GM12878 (cell line): ENCODE results near the gene AFTPH. TPM values are rescaled to one million over a fixed set of nuclear protein-coding genes. Genes with fewer than 3 reads are reported as not detected.

Source experiments
- ATAC-seq: fragments of 200-7000 bp; cut with Tn5 transposase; 3 replicates; pipeline ENCODE4 v1.9.1; 2020; ENCODE audit warnings: mild to moderate bottlenecking, moderate library complexity
- BruUV-seq: library from RNA; stranded (reverse); fragments of 400-500 nt; replicated peaks from 2 replicates; lab custom pipeline; 2021; lab: Mats Ljungman, UMichigan
- CTCF ChIA-PET: fragments of 300-600 bp; sonication (Branson Sonifier 250); formaldehyde crosslinking; extraction: SDS; loops from one replicate; lab custom pipeline; 2021; ENCODE audit warnings: inconsistent platforms; lab: Yijun Ruan, JAX
- POLR2A ChIA-PET: fragments of 350-600 bp; formaldehyde crosslinking; extraction: SDS; loops from one replicate; lab custom pipeline; 2021; ENCODE audit warnings: inconsistent platforms; lab: Charles Lee
- RAD21 ChIA-PET: fragments of 300-600 bp; sonication (Branson Sonifier 250); formaldehyde crosslinking; loops from one replicate; lab custom pipeline; 2023; ENCODE audit warnings: antibody characterized with exemption; ENCODE audit not compliant: unreplicated experiment; lab: Charles Lee
- SMC1A ChIA-PET: fragments of 300-600 bp; sonication (Branson Sonifier 250); formaldehyde crosslinking; loops from one replicate; lab custom pipeline; 2023; ENCODE audit not compliant: unreplicated experiment, uncharacterized antibody; lab: Charles Lee
- DNase-seq: peaks from one replicate; pipeline ENCODE4 v3.0.0-alpha.2; 2011; ENCODE audit warnings: low read depth, low spot score
- FAIRE-seq: peaks from 3 replicates; lab custom pipeline; 2011; peaks lifted over from hg19 to GRCh38; lab: Jason Lieb, UNC
- H2AFZ ChIP-seq: 2 replicates; pipeline ENCODE4 v1.6.0; 2011; ENCODE audit warnings: low read depth, low read length, control low read depth; ENCODE audit not compliant: control insufficient read depth
- H3K27ac ChIP-seq: 2 replicates; pipeline ENCODE4 v1.5.1; 2011; ENCODE audit warnings: control low read depth; ENCODE audit not compliant: control insufficient read depth, insufficient read depth
- H3K27me3 ChIP-seq, 2 experiments: replicated peaks in 1 of 2; 2 replicates each; pipeline versions ENCODE4 v1.6.0 to v1.6.1; 2011; ENCODE audit warnings: low read length in 1 of 2; ENCODE audit not compliant: control insufficient read depth in 2 of 2, insufficient read depth in 2 of 2
- H3K36me3 ChIP-seq, 2 experiments: 2 replicates each; pipeline ENCODE4 v1.5.1; 2011; ENCODE audit warnings: low read length in 1 of 2; ENCODE audit not compliant: control insufficient read depth in 2 of 2, insufficient read depth in 2 of 2
- H3K4me1 ChIP-seq: 2 replicates; pipeline ENCODE4 v1.6.1; 2011; ENCODE audit warnings: mild to moderate bottlenecking, low read length, moderate library complexity, mixed read lengths; ENCODE audit not compliant: control insufficient read depth, insufficient read depth
- H3K4me2 ChIP-seq: 2 replicates; pipeline ENCODE4 v1.6.0; 2011; ENCODE audit warnings: control low read depth; ENCODE audit not compliant: control insufficient read depth, insufficient read depth
- H3K4me3 ChIP-seq: fragments of 200-600 bp; sonication (generic); 2 replicates; pipeline ENCODE4 v1.5.1; 2016
- H3K79me2 ChIP-seq: 2 replicates; pipeline ENCODE4 v1.6.0; 2011; ENCODE audit warnings: low read length; ENCODE audit not compliant: control insufficient read depth, insufficient read depth
- H3K9ac ChIP-seq: 2 replicates; pipeline ENCODE4 v1.8.0; 2011; ENCODE audit warnings: low read length, control low read depth, mixed read lengths; ENCODE audit not compliant: control insufficient read depth, insufficient read depth
- H3K9me3 ChIP-seq: replicated peaks from 3 replicates; pipeline ENCODE4 v1.5.1; 2011; ENCODE audit warnings: mild to moderate bottlenecking, low read length; ENCODE audit not compliant: control insufficient read depth, insufficient read depth
- H4K20me1 ChIP-seq: 2 replicates; pipeline ENCODE4 v1.6.0; 2011; ENCODE audit not compliant: control insufficient read depth, insufficient read depth
- DPF2 ChIP-seq: fragments of 450-650 bp; IDR thresholded peaks from 2 replicates; pipeline ENCODE4 v1.6.1; 2017; ENCODE audit warnings: mild to moderate bottlenecking
- ETV6 ChIP-seq, 2 experiments: fragments of 450-650 bp in 1 of 2; IDR thresholded peaks in 1 of 2; conservative IDR thresholded peaks in 1 of 2; 2 replicates each; pipeline ENCODE4 v1.6.1; 2014; ENCODE audit warnings: antibody characterized with exemption in 1 of 2, borderline replicate concordance in 1 of 2, low read depth in 1 of 2, mild to moderate bottlenecking in 1 of 2, moderate library complexity in 1 of 2
- HDAC6 ChIP-seq: fragments of 200-600 bp; sonication (generic); IDR thresholded peaks from one replicate; pipeline ENCODE4 v1.8.0; 2017; ENCODE audit warnings: antibody characterized with exemption; ENCODE audit not compliant: unreplicated experiment
- HDGF ChIP-seq: fragments of 450-650 bp; IDR thresholded peaks from 2 replicates; pipeline ENCODE4 v1.6.1; 2016; ENCODE audit warnings: antibody characterized with exemption
- YBX1 ChIP-seq: fragments of 450-650 bp; IDR thresholded peaks from 2 replicates; pipeline ENCODE4 v1.6.1; 2016; ENCODE audit warnings: antibody characterized with exemption
- ZNF207 ChIP-seq: fragments of 450-650 bp; IDR thresholded peaks from 2 replicates; pipeline ENCODE4 v1.6.1; 2014; ENCODE audit warnings: antibody characterized with exemption, mild to moderate bottlenecking, borderline replicate concordance
- WGBS: methylation state at CpG from one replicate; pipeline ENCODE4 v1.1.6; 2016; ENCODE audit warnings: low lambda C conversion rate; ENCODE audit not compliant: insufficient replicate concordance, insufficient coverage; ENCODE audit errors: missing lambda C conversion rate; 5-methylcytosine and 5-hydroxymethylcytosine counted together
- in situ Hi-C: fragments of 300-500 bp; cut with MboI; formaldehyde crosslinking; loops from 9 replicates; pipeline ENCODE4 v1.14.3; 2018; ENCODE audit warnings: mixed read lengths
- intact Hi-C: fragments of 100-400 bp; cut with micrococcal nuclease; formaldehyde crosslinking; loops from one replicate; pipeline ENCODE4 v1.14.2; 2022; ENCODE audit not compliant: unreplicated experiment
- polyA plus RNA-seq, 11 experiments: library from polyadenylated mRNA; depleted of rRNA in 4 of 11; unstranded in 6 of 11; stranded (reverse) in 5 of 11; fragments of >200 nt; fragmentation: Nextera tagmentation in 4 of 11; fragmentation: Illumina TruSeq in 1 of 11; extraction: Ambion mirVana in 4 of 11; extraction: Trizol in 1 of 11; gene quantifications; 1 replicate in 1 of 11; 2 replicates in 10 of 11; pipeline versions ENCODE4 v1.2.1 to v1.2.3, GENCODE V29; 2011 to 2016; ENCODE audit warnings: inconsistent platforms in 2 of 11, missing spikeins in 2 of 11, low read depth in 1 of 11
- total RNA-seq, 4 experiments: library from RNA; depleted of rRNA in 3 of 4; stranded (reverse); fragments of >200 nt in 3 of 4; fragmentation: Illumina TruSeq in 1 of 4; extraction: Trizol in 1 of 4; gene quantifications; 2 replicates each; pipeline versions ENCODE4 v1.2.1 to v1.2.3, GENCODE V29; 2013 to 2021
- TF ChIP-seq, protein P1 (sequence below): IDR thresholded peaks from 2 replicates; pipeline ENCODE4 v1.6.1; 2011; ENCODE audit warnings: low read depth, low read length, improper control_type of control experiment, borderline replicate concordance
- TF ChIP-seq, protein P2 (sequence below): IDR thresholded peaks from 2 replicates; pipeline ENCODE4 v1.6.1; 2012; ENCODE audit warnings: low read length, inconsistent platforms

Gene AFTPH
- total and polyA plus RNA-seq, 10 of the 15 experiments (the other 5 are each of a cell fraction or from before 2014, with no cell fraction given), result 25.6 to 77.3 (median 39.5) TPM

DNA sequence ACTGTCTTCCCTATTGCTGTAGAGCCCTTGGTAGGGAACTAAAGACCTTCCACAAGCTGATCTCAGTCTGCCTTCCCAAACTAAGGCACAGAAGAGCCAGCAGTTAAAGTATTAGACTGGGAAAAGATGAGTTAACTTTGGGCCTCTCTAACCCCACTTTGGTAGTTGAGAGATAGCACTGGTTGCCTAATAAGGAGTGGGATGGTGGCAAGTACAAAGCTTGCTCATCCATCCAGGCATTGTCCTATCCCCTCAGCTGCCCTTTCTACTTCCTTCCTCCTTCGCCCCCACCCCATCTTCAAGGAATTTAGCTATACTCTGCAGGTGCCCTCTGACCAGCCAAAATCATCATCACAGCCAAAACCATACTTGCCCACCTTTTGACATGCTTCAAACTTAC lies 22.2 kb upstream of the AFTPH start:
- 0% methylated on average over 1 of the region's 1 CpG for WGBS
- H3K9me3 ChIP-seq, result no peaks in the 10 kb centered on the region
- in situ Hi-C loops, result no loop called here
- H3K9ac ChIP-seq, result no peak overlapping the region
- intact Hi-C loops, result no loop called here
- H3K27me3 ChIP-seq, result peaks cover 0 to 3% of the 10 kb centered on the region in 2 experiments
- SMC1A ChIA-PET, result interaction anchor here (1.0 to 1.1 kb wide), 2 partner anchors 24 to 171 kb away, joined by 3 read pairs; no protein-coding TSS in a partner anchor
- H3K36me3 ChIP-seq, result no peaks in the 10 kb centered on the region
- H2AFZ ChIP-seq, result no peak overlapping the region
- H3K4me3 ChIP-seq, result no peak overlapping the region
- ATAC-seq (no peak), FAIRE-seq (no peak), DNase-seq (no peak)
- TF ChIP-seq ETV6 (conservative IDR thresholded peaks at IDR 0.05 in 1 of 2, IDR thresholded peaks at IDR 0.05 in 1 of 2; ENCODE audit: borderline replicate concordance in 1 of 2, low read depth in 1 of 2), result no peak
- TF ChIP-seq, protein P1, sequence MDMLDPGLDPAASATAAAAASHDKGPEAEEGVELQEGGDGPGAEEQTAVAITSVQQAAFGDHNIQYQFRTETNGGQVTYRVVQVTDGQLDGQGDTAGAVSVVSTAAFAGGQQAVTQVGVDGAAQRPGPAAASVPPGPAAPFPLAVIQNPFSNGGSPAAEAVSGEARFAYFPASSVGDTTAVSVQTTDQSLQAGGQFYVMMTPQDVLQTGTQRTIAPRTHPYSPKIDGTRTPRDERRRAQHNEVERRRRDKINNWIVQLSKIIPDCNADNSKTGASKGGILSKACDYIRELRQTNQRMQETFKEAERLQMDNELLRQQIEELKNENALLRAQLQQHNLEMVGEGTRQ, result no peak
- TF ChIP-seq, protein P2, sequence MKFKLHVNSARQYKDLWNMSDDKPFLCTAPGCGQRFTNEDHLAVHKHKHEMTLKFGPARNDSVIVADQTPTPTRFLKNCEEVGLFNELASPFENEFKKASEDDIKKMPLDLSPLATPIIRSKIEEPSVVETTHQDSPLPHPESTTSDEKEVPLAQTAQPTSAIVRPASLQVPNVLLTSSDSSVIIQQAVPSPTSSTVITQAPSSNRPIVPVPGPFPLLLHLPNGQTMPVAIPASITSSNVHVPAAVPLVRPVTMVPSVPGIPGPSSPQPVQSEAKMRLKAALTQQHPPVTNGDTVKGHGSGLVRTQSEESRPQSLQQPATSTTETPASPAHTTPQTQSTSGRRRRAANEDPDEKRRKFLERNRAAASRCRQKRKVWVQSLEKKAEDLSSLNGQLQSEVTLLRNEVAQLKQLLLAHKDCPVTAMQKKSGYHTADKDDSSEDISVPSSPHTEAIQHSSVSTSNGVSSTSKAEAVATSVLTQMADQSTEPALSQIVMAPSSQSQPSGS, result no peak
- no peak for TF ChIP-seq HDAC6
- no peak for TF ChIP-seq HDGF
- TF ChIP-seq ZNF207, result no peak
- TF ChIP-seq DPF2, result no peak
- no peak for TF ChIP-seq YBX1
- RAD21 ChIA-PET, result no interaction called here
- CTCF ChIA-PET, result interaction anchor here (1.0 to 1.4 kb wide), 3 partner anchors 14 to 172 kb away, joined by 3 to 6 read pairs (median 3); no protein-coding TSS in a partner anchor
- POLR2A ChIA-PET, result interaction anchor here (0.7 kb wide), 1 partner anchor 606 kb away, joined by 3 read pairs; no protein-coding TSS in a partner anchor
- no peak overlapping the region for H3K4me2 ChIP-seq
- BruUV-seq, result no TSS peak
- H3K27ac ChIP-seq, result no peak overlapping the region
- no peaks in the 10 kb centered on the region for H4K20me1 ChIP-seq
- H3K4me1 ChIP-seq, result no peaks in the 10 kb centered on the region
- no peaks in the 10 kb centered on the region for H3K79me2 ChIP-seq
